Activated naive CD8-positive, alpha-beta T cell (primary cell): ENCODE data around the gene LMAN2.
"Not testable (repeated sequence)": the region's sequence is repeated elsewhere in the genome, so short reads cannot be mapped to it uniquely, and the experiment has no call there.

ENCODE experiments used
- H3K27ac Mint-ChIP-seq: one replicate; pipeline ENCODE4 v1.8.0; 2021; ENCODE audit warnings: mixed read lengths
- H3K27me3 Mint-ChIP-seq: one replicate; pipeline ENCODE4 v1.8.0; 2021; ENCODE audit warnings: mixed read lengths
- H3K36me3 Mint-ChIP-seq: one replicate; pipeline ENCODE4 v1.8.0; 2021; ENCODE audit warnings: mixed read lengths
- H3K4me1 Mint-ChIP-seq: one replicate; pipeline ENCODE4 v1.8.0; 2021; ENCODE audit warnings: low read depth, mixed read lengths
- H3K4me3 Mint-ChIP-seq: one replicate; pipeline ENCODE4 v1.8.0; 2021; ENCODE audit warnings: mild to moderate bottlenecking, mixed read lengths
- H3K9me3 Mint-ChIP-seq: one replicate; pipeline ENCODE4 v1.8.0; 2021; ENCODE audit warnings: low read depth, mixed read lengths

The LMAN2 gene

GRCh38 chr5:177362292-177362609 is 10.8 kb upstream of the LMAN2 start:
- H3K9me3 Mint-ChIP-seq = no peaks in the 10 kb centered on the region
- H3K27ac Mint-ChIP-seq = peak overlapping the region; percentile 84
- H3K27me3 Mint-ChIP-seq = no peaks in the 10 kb centered on the region
- peak overlapping the region; percentile 84 for H3K4me3 Mint-ChIP-seq
- no peaks in the 10 kb centered on the region for H3K36me3 Mint-ChIP-seq
- H3K4me1 Mint-ChIP-seq = peaks cover 73% of the 10 kb centered on the region

GRCh38 chr5:177361418-177362291 is 10.2 kb upstream of the LMAN2 start:
- no peaks in the 10 kb centered on the region for H3K27me3 Mint-ChIP-seq
- peak overlapping the region; percentile 84 for H3K4me3 Mint-ChIP-seq
- H3K9me3 Mint-ChIP-seq = no peaks in the 10 kb centered on the region
- H3K27ac Mint-ChIP-seq = peak overlapping the region; percentile 84
- H3K36me3 Mint-ChIP-seq = no peaks in the 10 kb centered on the region
- peaks cover 78% of the 10 kb centered on the region for H3K4me1 Mint-ChIP-seq

- not testable (repeated sequence) for H3K27ac Mint-ChIP-seq, H3K4me3 Mint-ChIP-seq, H3K27me3 Mint-ChIP-seq
Observed at GRCh38 chr5:177360740-177361139, 9.3 kb upstream of the LMAN2 start.

GRCh38 chr5:177359860-177360259 is 8.4 kb upstream of the LMAN2 start:
- Mint-ChIP-seq H3K9me3 (no peaks in the 10 kb centered on the region), H3K4me1 (peaks cover 88% of the 10 kb centered on the region), H3K36me3 (no peaks in the 10 kb centered on the region), H3K4me3 (peak overlapping the region; percentile 82), H3K27ac (peak overlapping the region; percentile 90), H3K27me3 (no peaks in the 10 kb centered on the region)

More at GRCh38 chr5:177360740-177361139, 9.3 kb upstream of the LMAN2 start:
- not testable (repeated sequence) for H3K36me3 Mint-ChIP-seq, H3K9me3 Mint-ChIP-seq
- peaks cover 86% of the 10 kb centered on the region for H3K4me1 Mint-ChIP-seq

GRCh38 chr5:177359451-177359851 is 8.0 kb upstream of the LMAN2 start:
- Mint-ChIP-seq H3K4me3 (peak overlapping the region; percentile 82), H3K36me3 (no peaks in the 10 kb centered on the region), H3K9me3 (no peaks in the 10 kb centered on the region), H3K27me3 (no peaks in the 10 kb centered on the region), H3K27ac (peak overlapping the region; percentile 90), H3K4me1 (peaks cover 88% of the 10 kb centered on the region)

- Mint-ChIP-seq H3K4me1 (peaks cover 80% of the 10 kb centered on the region), H3K36me3 (no peaks in the 10 kb centered on the region), H3K27ac (peak overlapping the region; percentile 90), H3K4me3 (peak overlapping the region; percentile 82), H3K27me3 (no peaks in the 10 kb centered on the region), H3K9me3 (no peaks in the 10 kb centered on the region)
Observed at GRCh38 chr5:177358370-177358819, 6.9 kb upstream of the LMAN2 start.

- Mint-ChIP-seq H3K4me1 (peaks cover 76% of the 10 kb centered on the region), H3K9me3 (no peaks in the 10 kb centered on the region), H3K4me3 (peak within 1 kb of the TSS; percentile 82), H3K36me3 (no peaks in the 10 kb centered on the region), H3K27ac (peak within 1 kb of the TSS; percentile 92), H3K27me3 (no peaks in the 10 kb centered on the region)
Observed at GRCh38 chr5:177357459-177358351, 6.2 kb upstream of the LMAN2 start, which contains the start of gene RGS14. Gene RGS14, plus strand, starts transcription at chr5:177357924. Its CDS starts 101 bp downstream, at chr5:177358025.

- Mint-ChIP-seq H3K27ac (peak overlapping the region; percentile 92), H3K4me1 (peaks cover 71% of the 10 kb centered on the region), H3K36me3 (no peaks in the 10 kb centered on the region), H3K9me3 (no peaks in the 10 kb centered on the region), H3K27me3 (no peaks in the 10 kb centered on the region), H3K4me3 (peak overlapping the region; percentile 82)
Observed at GRCh38 chr5:177357146-177357458, 5.6 kb upstream of the LMAN2 start.

GRCh38 chr5:177356746-177357145 is 5.3 kb upstream of the LMAN2 start:
- peak overlapping the region; percentile 82 for H3K4me3 Mint-ChIP-seq
- no peaks in the 10 kb centered on the region for H3K27me3 Mint-ChIP-seq
- H3K27ac Mint-ChIP-seq = peak overlapping the region; percentile 92
- no peaks in the 10 kb centered on the region for H3K36me3 Mint-ChIP-seq
- no peaks in the 10 kb centered on the region for H3K9me3 Mint-ChIP-seq
- peaks cover 71% of the 10 kb centered on the region for H3K4me1 Mint-ChIP-seq

GRCh38 chr5:177355868-177356168 is 4.3 kb upstream of the LMAN2 start:
- Mint-ChIP-seq H3K4me1 (peaks cover 65% of the 10 kb centered on the region), H3K4me3 (no peak overlapping the region), H3K36me3 (no peaks in the 10 kb centered on the region), H3K27me3 (no peaks in the 10 kb centered on the region), H3K27ac (peak overlapping the region; percentile 16), H3K9me3 (no peaks in the 10 kb centered on the region)

GRCh38 chr5:177355162-177355867 is 3.8 kb upstream of the LMAN2 start:
- H3K27ac Mint-ChIP-seq = peak overlapping the region; percentile 16

GRCh38 chr5:177354711-177355110 is 3.2 kb upstream of the LMAN2 start:
- no peaks in the 10 kb centered on the region for H3K9me3 Mint-ChIP-seq
- no peaks in the 10 kb centered on the region for H3K36me3 Mint-ChIP-seq
- H3K4me1 Mint-ChIP-seq = peaks cover 67% of the 10 kb centered on the region
- H3K27ac Mint-ChIP-seq = peak overlapping the region; percentile 13
- H3K4me3 Mint-ChIP-seq = no peak overlapping the region
- no peaks in the 10 kb centered on the region for H3K27me3 Mint-ChIP-seq

More at GRCh38 chr5:177355162-177355867, 3.8 kb upstream of the LMAN2 start:
- Mint-ChIP-seq H3K36me3 (no peaks in the 10 kb centered on the region), H3K9me3 (no peaks in the 10 kb centered on the region), H3K4me3 (no peak overlapping the region), H3K4me1 (peaks cover 67% of the 10 kb centered on the region), H3K27me3 (no peaks in the 10 kb centered on the region)

- no peak overlapping the region for H3K27ac Mint-ChIP-seq
- no peaks in the 10 kb centered on the region for H3K36me3 Mint-ChIP-seq
- peaks cover 67% of the 10 kb centered on the region for H3K4me1 Mint-ChIP-seq
- no peaks in the 10 kb centered on the region for H3K9me3 Mint-ChIP-seq
- H3K27me3 Mint-ChIP-seq = no peaks in the 10 kb centered on the region
- H3K4me3 Mint-ChIP-seq = no peak overlapping the region
Observed at GRCh38 chr5:177354256-177354655, 2.8 kb upstream of the LMAN2 start.

- Mint-ChIP-seq H3K27ac (peak overlapping the region; percentile 64), H3K27me3 (no peaks in the 10 kb centered on the region), H3K4me1 (peaks cover 65% of the 10 kb centered on the region), H3K9me3 (no peaks in the 10 kb centered on the region), H3K4me3 (no peak overlapping the region), H3K36me3 (no peaks in the 10 kb centered on the region)
Observed at GRCh38 chr5:177353093-177353492, 1.6 kb upstream of the LMAN2 start.
